GM19372 (cell line): ENCODE measurements around the gene ZNF625.
"Not testable (repeated sequence)": the region's sequence is repeated elsewhere in the genome, so short reads cannot be mapped to it uniquely, and the experiment has no call there.

Experiments used
- ATAC-seq: cut with Tn5 transposase; IDR thresholded peaks from one replicate; pipeline ENCODE4 v1.9.1; 2021; ENCODE audit warnings: mild to moderate bottlenecking, low read depth, moderate library complexity; ENCODE audit not compliant: unreplicated experiment

ZNF625 gene

GRCh38 chr19:12139269-12139668 lies 17.3 kb downstream of the ZNF625 start:
- ATAC-seq: no peak

DNA sequence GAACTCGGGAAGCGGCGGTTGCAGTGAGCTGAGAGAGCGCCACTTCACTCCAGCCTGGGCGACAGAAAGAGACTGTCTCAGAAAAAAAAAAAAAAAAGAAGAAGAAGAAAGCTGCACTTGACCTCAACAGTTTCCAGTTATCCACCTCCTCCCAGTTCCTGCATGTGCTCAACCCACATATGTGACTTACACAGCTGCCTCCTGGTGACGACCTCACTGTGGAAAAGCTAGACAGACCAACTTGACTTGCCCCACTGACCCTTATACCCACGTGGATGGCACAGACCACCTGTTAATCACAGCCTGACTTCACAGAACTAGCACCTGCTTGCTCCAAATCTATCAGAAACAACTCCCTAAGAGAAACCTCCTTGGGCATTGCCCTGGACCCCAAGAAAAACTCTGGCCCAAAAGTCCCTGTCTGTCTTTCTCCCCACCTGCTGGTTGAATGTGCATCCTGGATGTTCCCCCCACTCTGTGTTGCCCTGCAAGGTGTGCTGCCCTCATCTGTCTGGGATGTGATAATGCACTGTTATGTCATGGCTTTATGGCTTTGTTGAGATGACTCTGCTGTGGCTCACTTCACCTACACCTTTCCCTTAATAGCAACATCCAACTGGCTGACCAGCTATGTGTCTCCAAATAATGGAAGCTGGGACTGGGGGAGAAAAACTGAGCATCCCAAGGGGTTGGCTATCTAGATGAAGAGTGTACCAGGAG lies 19.2 kb downstream of the ZNF625 start:
- ATAC-seq: no peak

- ATAC-seq: no peak
Observed at GRCh38 chr19:12133069-12133468, 23.5 kb downstream of the ZNF625 start.

GRCh38 chr19:12126707-12127106 lies 29.8 kb downstream of the ZNF625 start:
- no peak for ATAC-seq

DNA sequence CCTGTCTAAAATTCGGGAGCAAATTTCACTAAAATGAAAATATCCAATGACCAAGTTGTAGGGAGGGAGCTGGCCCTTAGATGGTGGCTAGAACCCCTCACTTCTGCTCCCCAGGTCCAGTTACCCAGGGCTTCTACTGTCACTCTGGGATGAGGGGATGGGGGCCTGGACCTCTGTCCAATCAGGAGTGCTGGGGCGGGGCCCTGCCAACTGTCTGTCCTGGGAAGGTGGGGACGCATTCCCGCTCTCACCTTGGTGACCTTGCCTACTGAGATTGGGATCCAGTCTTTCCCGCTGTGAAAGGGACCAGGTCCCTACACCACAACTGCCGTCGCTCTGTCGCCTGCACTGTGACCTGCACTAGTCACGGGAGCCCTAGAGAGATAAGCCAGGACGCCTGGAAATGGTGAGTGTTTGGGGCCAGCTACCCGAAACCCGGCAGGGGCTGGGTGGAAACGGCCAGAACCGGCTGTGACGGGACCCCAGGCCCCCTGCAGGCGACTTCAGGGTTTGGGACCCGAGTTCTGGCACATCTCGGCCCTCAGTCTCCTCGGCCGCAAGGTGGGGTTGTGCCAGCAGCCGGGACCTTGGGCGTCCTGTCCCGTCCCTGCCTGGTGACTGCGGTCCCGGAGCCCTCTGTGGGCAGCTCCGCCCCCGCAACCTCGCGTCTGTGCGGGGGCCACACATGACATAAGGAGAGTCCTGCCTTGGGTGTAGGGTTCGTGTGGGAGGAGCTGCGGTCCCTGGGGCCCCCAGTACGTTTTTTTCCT lies 39.1 kb downstream of the ZNF625 start:
- ATAC-seq: no peak

GRCh38 chr19:12113121-12113520 lies 43.4 kb downstream of the ZNF625 start:
- no peak for ATAC-seq

DNA sequence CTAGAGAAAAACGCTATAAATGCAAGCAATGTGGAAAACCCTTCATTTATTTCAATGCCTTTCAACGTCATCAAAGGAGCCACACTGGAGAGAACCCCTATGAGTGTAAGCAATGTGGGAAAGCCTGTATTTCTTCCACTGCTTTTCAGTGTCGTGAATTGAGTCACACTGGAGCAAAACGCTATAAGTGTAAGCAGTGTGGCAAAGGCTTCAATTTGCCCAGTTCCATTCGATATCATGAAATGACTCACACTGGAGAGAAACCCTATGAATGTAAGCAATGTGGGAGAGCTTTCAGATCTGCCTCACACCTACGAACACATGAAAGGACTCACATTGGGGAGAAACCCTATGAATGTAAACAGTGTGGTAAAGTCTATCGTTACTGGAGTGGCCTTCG lies 43.8 kb downstream of the ZNF625 start:
- ATAC-seq: no peak

GRCh38 chr19:12111943-12112637 lies 44.4 kb downstream of the ZNF625 start:
- ATAC-seq: no peak

- ATAC-seq: no peak
Observed at GRCh38 chr19:12111176-12111575, 45.4 kb downstream of the ZNF625 start.

GRCh38 chr19:12103909-12104308 lies 52.6 kb downstream of the ZNF625 start:
- ATAC-seq: not testable (repeated sequence)

- no peak for ATAC-seq
Observed at GRCh38 chr19:12098040-12098439, 58.5 kb downstream of the ZNF625 start.

- no peak for ATAC-seq
Observed at GRCh38 chr19:12095111-12095790, 61.3 kb downstream of the ZNF625 start.
